GM04503 (cell line): ENCODE results near the gene SHISA6.

Experiments used
- DNase-seq: peaks from one replicate; pipeline ENCODE4 v3.0.0-alpha.2; 2012; ENCODE audit warnings: low read depth

SHISA6 gene

GRCh38 chr17:11598274-11599221 lies 357.5 kb downstream of the SHISA6 start, which contains the start of gene DNAH9:
Gene DNAH9, plus strand, starts transcription at chr17:11598470. Its CDS starts 29 bp downstream, at chr17:11598499.
- DNase-seq: no peak

GRCh38 chr17:11601661-11602060 lies 360.6 kb downstream of the SHISA6 start:
- no peak for DNase-seq

- DNase-seq: no peak
Measured at GRCh38 chr17:11608396-11608795, 367.4 kb downstream of the SHISA6 start.

DNA sequence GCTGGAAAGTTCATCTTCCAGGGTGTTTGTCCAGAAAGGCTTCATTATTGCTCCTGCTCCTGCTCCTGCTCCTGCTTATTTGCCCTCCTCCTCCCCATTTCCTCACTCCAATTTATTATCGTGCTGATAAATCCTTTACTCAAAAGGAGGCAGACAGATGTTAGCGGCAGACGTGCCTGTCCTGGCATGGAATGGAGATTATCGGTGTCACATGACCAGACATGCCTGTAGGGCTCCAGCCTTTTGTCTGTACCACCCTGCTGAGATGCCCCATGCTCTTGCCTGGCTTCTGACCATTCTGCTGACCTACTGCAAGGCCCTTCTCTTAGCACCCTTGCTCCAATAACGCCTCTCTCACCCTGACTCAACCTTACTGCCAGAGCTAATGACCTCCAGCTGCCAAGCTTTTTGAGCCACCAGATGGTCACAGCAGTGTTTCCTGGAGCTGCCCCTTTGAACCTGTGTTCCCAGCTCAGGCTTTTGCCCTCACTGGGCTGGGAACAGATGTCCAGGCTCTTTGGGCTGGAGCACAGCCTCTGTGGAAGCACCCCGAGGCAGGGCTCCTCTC lies 370.1 kb downstream of the SHISA6 start:
- DNase-seq: no peak

GRCh38 chr17:11612956-11613355 lies 371.9 kb downstream of the SHISA6 start:
- no peak for DNase-seq
